Stimulated activated CD8-positive, alpha-beta memory T cell treated with anti-CD3 and anti-CD28 coated beads, Interleukin-15, amount 100 ng/mL, for 4 hours (primary cell): Measurements from ENCODE around the gene ODF2.
A peak's percentile ranks its signal among the peaks of the same experiment; 100 is the strongest.
"Not testable (repeated sequence)": the region's sequence is repeated elsewhere in the genome, so short reads cannot be mapped to it uniquely, and the experiment has no call there.

Source experiments
- DNase-seq, 2 donors: peaks; one replicate each; pipeline ENCODE4 v3.0.0-alpha.2; 2020; ENCODE audit warnings: low read depth in 2 of 2

ODF2 gene

DNA sequence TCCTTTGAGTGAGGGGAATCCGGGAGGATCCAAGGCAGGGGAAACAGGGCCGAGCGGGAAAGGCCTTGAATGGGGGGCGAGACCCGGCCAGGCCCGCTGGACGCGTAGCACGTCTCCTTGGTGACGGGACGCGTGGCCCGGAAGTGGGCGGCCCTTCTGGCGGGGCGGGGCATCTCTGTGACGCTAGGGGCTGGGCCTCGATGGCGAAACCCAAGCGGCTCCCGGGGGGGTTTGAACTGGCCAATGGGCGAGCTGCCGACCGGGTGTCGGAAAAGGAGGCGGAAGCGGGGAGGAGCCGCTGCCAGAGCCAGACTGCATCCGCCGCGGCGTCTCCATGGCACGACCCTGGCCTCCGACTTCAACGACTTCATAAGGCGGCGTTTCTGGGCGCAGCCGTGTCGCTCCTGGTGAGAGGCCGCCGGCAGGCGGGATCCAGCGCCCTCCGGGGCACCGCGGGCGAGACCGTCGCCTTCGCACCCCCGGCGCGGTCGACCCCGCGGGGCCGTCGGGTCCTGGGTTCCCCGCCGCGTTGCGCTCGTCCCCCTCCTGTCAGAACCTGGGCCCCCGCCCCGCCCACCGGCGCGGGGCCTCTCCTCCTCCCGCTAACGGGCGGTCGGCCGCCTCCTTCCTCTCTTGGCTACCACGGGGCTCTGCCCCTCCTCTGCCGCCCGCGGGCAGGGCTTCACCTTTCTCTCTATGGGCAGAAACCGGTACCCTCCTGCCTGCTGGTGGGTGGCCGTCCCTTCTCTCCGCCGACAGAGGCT, at the start of gene ODF2:
Gene ODF2 (plus strand): TSS at position 158 of the 764 bp plus-strand sequence. CDS start 86 bp downstream, at position 244.
- peak; percentile 96 to 98 for DNase-seq

DNA sequence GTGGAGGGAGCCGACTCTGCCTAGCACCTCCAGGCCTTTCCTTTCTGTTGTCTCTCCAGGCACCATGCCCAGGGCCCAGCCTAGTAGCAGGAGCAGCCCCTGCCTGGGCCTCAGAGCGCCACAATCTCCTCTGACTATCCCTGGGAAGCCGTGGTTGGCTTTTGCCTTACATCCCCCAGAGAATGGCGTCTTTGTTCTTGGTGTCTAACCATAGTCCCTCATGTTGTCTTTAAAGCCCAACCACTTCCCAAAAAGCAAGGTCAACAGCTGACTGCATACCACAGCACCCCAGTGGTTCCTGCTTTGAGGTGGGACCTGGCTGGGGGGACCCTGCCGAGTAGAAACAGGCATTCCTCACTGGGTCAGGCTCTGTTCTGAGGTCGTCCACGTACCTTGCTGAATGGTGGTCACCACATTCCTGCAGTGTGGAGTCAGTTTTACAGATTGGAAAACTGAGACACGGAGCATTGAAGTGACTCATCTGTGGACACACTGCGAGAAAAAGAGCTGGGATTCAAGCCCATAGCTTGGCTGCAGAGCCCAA, 48.9 kb upstream of the ODF2 start:
- DNase-seq: no peak

DNA sequence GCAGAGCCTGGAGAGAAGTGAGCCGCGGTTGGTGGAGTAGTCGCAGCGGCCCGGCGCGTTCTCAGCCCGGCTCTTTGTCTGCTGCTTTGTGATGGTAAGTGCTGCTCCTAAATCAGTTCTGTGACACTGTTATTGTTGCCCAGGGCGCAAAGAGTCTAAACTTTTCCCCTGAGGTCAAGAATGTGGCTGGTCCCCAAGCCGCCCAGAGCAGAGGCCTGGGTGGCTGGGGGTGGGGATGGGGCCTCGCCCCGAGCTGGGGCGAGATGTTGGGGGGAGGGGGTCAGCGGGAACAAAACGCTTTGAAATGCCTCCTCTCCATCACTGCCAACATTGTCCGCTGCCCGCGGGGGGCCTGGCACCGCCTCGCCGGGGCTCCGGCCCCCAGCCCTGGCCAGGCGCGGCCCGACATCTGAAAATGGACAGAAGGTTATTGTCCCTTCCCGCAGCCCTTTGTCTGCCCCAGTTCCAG, 46.8 kb upstream of the ODF2 start:
- no peak for DNase-seq

DNA sequence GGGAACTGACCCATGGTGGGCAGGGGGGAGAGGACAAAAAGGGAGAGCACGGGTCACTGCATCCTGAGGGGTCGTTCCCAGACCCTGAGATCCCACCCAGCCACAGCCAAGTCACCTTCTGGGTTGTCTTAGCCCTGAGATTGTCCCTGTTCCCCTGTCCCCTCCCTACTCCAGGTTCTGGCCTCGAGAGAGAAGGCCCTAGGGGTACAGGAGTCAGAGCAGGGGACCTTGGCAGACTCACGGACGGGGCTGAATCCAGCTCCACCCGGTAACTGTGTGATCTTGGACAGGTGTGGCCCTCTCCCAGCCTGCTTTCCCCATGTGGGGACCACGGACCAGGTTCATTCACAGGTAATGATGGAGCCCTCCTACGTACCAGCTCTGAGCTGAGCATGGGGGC, 46.4 kb upstream of the ODF2 start:
- DNase-seq: no peak

DNA sequence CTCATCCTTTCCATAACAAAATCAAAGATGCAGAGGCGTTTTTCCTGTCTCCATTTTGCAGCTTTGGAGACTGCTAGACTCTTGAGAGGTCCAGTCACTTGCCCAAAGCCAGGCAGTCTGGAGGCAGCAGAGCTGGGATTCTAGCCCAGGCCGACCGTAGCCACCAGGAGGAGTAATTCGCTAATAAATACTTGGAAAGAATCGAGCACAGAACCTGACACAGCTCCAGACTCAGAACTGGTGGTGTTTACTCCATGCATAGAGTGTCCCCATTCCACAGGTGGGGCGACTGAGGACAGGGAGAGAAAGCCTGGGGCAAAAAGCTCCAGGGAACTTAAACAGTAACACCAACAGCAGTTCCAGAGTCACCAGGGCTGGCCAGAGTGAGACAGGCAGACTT, 45.8 kb upstream of the ODF2 start:
- DNase-seq: no peak

DNA sequence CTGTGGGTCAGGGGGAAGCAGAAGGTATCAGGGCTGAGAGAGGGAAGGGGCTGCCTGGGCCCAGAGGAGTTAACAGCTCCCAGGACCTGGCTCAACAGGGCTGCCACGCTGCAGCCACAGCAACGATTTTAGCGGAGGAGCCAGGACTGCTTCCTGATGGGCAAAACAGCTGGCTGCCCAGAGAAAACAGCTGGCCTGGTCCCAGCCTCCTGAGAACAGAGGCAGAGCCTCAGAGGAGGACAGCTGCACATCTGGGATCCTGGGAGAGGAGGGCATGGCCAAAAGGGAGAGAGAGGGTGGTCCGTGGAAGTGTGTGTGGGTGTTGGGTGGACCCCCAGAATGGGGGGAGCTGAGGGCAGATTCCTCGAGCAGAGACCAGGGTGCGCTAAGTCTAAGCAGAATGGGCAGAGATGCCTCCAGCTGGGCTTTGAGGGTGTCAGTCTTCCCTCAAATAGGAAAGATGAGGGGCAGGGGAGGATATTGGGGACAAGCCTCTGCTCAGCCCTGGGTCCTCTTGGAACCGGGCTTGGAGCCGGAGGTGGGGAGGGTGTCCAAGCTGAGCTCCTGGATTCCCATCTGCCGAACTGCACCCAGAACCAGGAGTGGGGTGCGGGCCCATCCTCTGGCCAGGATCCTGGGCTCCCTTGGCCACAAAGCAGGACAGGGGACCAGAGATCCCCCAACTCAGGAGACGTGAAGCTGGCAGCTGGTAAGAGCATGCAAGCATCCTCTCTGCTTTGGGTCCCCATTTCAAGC, 44.3 kb upstream of the ODF2 start:
- no peak for DNase-seq

DNA sequence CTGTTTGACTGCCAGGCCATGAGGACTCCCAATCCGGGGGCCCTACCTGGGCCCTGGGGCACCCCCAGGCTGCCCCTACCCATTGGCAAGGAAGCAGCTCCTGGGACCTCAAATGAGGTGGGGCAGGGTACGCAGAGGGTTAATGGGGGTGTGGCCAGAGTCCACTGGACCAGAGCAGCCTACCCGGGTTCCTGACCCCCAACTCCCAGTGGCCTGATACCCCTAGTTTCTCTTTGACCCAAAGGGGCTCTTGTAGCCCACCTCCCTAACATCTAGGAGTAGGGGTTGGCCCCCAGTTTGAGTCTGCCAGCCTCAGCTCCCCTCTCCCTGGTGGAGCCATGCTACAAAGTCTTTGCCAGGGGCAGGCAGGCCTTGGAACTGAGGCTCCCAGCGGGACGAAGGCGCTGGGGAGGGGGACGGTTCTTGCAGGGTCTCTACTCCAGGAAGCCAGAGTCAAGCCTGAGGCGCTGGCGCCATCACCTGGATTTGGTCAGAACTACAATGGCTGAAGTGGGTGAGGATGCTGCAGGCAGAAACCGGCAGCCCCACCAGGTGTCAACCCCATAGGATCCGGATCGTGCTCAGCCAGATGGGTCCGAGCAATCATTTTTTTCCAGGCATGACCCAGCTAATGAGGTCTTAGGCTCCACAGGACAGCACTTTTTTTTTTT, 43.6 kb upstream of the ODF2 start:
- no peak for DNase-seq

DNA sequence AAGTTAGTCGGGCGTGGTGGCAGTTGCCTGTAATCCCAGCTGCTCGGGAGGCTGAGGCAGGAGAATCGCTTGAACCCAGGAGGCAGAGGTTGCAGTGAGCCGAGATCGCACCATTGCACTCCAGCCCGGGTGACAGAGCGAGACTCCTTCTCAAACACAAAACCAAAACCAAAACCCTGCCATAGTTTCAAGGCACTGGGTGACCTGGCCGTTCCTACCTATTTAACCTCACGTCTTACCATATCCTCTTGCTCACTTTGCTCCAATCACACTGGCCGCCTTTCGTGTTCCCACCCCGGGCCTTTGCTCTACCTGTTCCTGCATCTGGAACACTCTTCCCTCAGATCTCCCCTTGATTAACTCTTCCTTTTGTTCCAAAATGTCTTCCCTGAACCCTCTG, 42.1 kb upstream of the ODF2 start:
- DNase-seq: not testable (repeated sequence)

DNA sequence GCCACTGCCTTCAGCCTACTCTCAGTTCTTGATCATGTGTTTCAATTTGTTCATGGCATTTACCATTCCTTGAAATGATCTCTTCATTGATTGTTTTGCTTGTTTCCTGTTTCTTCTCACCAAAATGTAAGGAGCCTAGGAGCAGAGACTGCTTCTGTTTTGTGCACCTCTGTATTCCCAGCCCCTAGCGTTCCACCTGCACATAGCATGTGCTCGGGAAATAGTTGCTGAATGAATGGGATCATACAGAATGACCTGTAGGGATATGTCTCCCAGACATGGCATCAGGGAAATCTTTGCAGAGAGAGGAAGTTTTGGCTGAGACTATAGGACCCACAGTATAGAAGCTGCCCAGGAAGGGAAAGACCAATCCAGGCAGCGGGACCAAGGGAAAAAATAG, 41.3 kb upstream of the ODF2 start:
- DNase-seq: no peak

DNA sequence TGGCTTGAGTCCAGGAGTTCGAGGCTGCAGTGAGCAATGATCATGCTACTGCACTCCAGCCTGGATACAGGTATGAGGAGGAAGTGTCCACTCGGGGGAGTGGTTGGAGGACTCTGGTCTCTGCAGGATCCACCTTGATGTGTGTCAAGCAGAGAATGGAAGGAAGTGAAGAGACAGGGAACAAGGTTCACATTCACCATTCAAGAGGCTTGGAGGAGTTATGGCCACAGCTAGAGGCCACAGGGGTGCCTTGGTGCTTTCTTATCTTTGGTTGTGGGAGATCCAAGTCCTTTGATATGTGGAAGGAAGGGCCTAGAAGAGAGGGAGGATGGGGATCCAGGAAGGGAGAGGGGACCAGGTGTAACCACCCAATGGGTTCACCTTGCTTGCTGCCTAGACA, 40.5 kb upstream of the ODF2 start:
- no peak for DNase-seq

DNA sequence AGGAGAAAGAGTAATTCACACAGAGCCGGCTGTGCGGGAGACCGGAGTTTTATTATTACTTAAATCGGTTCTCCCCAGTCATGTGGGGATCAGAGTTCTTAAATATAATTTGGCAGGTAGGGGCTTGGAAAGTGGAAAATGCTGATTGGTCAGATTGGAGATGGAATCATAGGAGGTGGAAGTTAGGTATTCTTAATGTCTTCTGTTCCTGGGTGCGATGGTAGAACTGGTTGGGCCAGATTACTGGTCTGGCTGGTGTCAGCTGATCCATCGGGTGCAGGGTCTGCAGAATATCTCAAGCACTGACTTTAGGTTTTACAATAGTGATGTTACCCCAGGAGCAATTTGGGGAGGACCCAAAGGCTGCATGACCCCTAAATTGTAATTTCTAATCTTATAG, 39.8 kb upstream of the ODF2 start:
- DNase-seq: no peak

DNA sequence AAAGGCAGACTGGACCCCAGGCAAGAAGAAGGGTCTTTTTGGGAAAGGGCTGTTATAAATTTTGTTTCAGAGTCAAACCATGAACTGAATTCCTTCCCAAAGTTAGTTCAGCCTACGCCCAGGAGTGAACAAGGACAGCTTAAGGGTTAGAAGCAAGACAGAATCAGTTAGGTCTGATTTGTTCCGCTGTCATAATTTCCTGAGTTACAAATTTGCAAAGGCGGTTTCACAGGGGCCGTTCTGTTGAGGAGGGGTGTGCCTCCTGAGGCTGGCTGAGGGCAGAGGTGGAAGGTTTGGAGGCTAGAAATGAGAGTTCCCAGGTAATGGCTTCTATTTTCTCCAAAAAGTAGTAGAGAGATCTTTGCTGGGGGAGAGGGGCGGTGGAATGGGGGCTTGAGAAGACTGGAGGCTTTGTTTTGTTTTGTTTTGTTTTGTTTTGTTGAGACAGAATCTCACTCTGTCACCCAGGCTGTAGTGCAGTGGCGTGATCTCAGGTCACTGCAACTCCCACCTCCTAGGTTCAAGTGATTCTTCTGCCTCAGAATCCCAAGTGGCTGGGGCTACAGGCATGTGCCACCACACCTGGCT, 39.3 kb upstream of the ODF2 start:
- DNase-seq: no peak

DNA sequence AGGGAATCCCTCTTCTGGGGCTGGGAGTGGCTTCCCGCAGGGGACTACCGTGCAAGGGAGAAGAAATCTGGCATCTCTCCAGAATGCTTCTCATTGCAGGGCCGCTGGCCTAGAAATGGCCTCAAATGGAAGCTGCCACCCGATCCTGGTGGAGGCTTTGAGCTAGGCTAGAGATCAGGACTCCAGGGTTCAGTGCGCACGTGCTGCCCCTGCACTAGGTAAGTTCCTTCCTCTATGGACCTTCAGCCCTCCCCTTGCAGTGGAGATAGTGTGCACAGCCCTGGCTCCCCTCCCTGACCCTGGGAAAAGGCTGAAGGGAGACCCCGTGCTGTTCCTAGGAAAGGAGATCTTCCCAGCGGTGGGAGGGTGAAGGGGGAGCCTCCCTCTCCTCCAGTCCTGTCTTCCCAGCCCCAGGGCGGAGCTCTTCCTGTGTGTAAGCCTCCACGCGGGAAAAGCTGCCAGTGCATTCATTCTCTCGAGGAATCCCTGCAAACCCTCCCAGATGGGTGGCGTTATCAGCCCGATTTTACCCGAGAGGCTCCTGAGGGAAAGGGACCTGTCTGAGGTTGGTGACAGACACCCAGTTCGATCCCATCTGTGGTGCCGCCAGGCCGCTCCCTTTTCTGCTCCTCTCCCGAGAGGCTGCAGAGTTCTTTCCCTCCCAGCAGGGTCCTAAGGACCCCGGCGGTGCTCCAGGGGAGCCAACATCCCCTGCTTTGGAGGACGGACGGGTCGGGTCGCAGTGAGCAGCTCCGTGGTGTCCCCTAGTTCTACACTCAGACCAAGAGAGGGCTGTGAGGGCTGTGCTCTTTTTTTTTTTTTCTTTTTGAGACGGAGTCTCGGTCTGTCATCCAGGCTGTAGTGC, 36.5 kb upstream of the ODF2 start:
- no peak for DNase-seq

DNA sequence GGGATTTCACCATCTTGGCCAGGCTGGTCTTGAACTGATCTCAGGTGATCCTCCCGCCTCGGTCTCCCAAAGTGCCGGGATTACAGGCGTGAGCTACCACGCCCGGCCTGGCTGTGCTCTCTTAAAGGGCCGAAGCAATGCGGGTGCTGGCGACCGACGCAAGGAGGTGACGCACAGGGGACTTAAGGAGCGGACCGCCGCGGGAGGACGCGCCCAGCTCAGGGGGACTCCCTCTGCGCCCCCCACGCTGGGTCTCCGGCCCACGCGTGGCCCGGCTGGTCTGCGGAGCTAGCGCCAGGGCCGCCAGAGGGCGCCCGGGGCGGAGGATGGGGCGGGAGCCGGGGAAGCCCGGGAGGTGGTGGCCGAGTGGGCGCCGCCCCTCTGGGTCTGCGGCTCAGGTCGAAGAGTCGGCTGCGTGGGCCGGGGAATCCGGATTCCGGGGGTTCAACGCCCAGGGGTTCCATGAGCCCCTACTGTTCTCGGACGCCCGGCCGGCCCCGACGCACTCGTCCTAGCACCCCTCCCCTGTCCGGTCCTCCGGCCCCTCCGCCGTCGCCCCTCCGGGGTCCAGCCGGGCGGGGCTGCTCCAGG, 35.7 kb upstream of the ODF2 start:
- peak; percentile 31 to 53 for DNase-seq

DNA sequence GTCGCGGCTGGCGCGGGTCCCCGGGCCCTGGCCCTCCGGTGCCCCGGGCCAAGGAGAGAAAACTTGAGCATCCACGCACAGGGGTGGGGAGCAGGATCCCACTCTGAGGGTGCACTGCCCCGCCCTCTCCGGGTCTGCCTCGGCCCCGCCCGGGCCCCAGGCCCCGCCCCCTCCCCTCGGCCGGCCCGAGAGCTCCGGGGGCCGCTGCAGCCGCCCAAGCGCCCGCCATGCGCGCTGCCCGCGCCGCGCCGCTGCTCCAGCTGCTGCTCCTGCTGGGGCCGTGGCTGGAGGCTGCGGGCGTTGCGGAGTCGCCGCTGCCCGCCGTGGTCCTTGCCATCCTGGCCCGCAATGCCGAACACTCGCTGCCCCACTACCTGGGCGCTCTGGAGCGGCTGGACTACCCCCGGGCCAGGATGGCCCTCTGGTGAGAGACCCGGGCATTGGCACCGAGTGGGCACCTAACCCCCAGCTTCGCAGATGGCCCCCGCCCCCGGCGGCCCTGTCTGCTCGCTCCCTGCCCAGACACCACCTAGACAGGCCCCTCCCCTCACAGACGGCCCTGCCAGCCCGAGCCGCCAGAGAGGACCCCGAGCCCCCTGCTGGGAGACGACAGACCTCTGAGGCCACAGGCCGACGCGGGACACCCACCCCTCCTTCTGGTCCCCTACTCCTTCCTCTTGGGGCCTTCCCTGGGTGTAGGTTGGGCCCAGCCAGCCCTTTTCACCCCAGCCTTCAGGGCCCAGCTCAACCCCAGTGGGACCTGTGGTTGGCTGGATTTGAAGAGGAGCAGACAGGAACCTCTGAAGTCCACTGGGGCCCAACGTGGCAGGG, 34.9 kb upstream of the ODF2 start, which contains the start of gene CERCAM:
Gene CERCAM (plus strand): TSS at position 207 of the 831 bp plus-strand sequence. CDS start 21 bp downstream, at position 228.
- DNase-seq: peak in 1 of 2 donors; percentile 43

DNA sequence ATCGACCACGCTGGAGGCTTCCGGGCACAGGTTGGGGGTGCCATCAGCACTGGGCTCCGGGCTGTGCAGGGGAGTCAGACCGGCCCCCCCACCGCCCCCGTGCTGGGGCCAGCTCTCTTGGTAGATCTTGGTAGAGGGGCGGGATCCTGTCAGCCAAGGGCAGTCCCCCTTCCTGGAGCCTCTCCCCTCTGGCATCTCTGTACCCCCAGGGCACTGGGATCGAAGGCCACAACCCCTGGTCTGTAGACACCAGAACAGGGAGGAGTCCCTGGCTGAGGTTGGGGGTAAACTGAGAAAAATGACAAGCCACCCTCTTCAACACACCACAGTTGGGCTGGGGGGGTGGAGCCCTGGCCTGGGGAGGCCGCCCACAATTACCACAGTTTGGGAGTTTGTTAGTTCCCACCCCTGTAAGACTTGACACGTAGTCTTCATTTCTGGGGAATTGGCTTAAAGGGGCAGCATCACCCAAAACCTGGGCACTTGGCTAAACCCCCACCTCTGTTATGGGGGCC, 34.3 kb upstream of the ODF2 start:
- no peak for DNase-seq

DNA sequence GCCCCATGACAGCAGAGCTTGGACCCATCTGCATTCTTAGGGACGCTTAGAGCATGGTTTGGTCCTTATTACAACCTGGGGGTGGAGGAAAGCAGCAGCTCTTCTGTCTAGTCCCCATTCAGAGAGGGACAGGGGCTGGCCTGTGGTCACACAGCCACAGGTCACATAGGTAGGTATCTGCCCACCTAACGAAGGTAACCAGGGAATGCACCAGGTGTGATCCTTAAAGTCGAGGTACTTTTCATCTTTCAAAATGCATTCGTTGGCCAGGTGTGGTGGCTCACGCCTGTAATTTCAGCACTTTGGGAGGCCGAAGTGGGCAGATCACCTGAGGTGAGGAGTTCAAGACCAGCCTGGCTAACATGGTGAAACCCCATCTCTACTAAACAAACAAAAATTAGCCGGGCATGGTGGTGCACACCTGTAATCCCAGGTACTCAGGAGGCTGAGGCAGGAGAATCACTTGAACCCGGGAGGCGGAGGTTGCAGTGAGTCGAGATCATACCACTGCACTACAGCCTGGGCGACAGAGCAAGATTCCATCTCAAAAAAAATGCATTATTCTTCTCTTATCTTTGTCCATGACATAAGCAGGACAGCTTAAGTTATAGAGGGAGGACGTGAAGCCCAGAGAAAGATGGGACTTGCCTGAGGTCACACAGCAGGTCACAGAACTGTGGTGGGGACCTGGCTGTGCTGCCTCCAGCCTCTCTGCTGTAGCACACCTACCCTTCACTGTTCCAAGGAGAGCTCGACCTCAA, 33.6 kb upstream of the ODF2 start:
- DNase-seq: not testable (repeated sequence)

DNA sequence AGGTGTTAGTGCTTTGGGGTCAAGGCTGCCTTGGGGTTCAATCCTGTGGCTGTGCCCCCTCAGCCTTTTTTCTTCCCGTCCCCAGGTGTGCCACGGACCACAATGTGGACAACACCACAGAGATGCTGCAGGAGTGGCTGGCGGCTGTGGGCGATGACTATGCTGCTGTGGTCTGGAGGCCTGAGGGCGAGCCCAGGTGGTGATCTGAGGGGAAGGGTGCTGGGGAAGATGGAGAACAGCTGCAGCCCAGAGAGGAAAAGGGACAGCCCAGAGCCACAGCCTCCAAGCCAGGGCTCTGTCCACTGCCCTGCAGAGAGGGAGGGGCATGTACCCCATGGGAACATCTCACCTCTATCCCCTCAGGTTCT, 33.0 kb upstream of the ODF2 start:
- DNase-seq: no peak

DNA sequence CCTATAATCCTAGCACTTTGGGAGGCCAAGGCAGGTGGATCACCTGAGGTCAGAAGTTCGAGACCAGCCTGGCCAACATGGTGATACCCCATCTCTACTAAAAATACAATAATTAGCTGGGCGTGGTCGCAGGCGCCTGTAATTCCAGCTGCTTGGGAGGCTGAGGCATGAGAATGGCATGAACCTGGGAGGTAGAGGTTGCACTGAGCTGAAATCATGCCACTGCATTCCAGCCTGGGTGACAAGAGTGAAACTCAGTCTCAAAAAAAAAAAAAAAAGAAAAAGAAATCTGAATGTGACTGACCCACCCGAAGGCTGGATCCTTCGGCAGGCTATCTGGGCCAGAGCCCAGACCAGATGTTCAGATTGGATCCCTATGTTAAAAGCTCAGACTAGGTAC, 32.5 kb upstream of the ODF2 start:
- not testable (repeated sequence) for DNase-seq
